Measurements from ENCODE around the gene NATD1. TPM values are rescaled to one million over a fixed set of nuclear protein-coding genes. Genes with fewer than 3 reads are reported as not detected.

Gene NATD1
- total and polyA plus RNA-seq, 9 of the 15 experiments (the other 6 are each of a cell fraction or from before 2014, with no cell fraction given): 0.24 to 5.4 (median 1.6) TPM

DNA sequence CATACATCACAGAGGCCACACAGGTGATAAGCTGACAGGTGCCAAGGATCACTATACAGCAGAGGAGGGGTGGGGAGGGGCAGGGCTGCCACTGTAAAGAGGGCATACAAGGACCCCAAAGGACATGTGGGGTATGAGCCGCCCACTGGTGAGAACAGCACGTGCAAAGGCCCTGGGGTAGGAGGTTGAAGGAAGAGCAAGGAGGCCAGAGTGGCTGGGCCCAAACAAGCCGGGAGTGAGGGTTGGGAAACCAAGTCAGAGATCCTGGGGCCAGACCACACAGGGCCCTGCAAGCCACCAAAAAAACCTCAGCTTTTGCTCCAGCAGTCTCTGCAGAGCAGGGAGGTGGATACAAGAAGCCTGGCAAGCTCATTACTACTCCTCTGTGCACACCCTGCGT lies 6.5 kb downstream of the NATD1 start (continued):
- TF ChIP-seq, protein P1, sequence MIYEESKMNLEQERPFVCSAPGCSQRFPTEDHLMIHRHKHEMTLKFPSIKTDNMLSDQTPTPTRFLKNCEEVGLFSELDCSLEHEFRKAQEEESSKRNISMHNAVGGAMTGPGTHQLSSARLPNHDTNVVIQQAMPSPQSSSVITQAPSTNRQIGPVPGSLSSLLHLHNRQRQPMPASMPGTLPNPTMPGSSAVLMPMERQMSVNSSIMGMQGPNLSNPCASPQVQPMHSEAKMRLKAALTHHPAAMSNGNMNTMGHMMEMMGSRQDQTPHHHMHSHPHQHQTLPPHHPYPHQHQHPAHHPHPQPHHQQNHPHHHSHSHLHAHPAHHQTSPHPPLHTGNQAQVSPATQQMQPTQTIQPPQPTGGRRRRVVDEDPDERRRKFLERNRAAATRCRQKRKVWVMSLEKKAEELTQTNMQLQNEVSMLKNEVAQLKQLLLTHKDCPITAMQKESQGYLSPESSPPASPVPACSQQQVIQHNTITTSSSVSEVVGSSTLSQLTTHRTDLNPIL (CRISPR knock-in tag; IDR thresholded peaks at IDR 0.05): no peak
- TF ChIP-seq WHSC1 (IDR thresholded peaks at IDR 0.05; ENCODE audit: low read length) (no peak), FOXJ3 (CRISPR knock-in tag; IDR thresholded peaks at IDR 0.05) (no peak)

DNA sequence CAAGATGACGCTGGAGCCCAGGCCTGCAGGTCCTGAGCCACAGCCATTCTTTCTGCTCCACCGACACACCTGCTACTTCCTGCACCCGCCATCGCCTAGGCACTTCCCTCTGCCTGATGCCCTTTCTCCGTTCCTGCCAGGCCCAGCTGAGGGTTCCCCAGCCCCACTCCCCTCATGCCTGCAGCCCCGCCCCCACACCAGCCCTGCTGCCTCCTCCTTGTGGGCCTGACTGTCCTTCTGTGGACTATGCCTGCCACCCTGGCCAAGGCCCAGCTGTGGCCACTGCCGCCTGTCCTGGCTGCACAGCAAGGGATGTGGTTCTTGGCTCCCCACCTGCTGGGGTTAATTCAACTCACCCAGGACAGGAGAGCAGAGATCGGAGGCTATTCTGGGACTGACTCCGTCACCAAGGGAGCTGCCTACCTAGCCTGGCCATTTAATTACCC lies 7.5 kb downstream of the NATD1 start:
- ChIA-PET POLR2A (no interaction called here), CTCF (ENCODE audit: low intra/inter-chr PET ratio) (no interaction called here)
- 90% methylated on average over 4 of the region's 9 CpGs for WGBS (ENCODE audit: insufficient coverage, low coverage, missing lambda C conversion rate)
- FAIRE-seq: no peak
- Histone ChIP-seq H3K36me3 (ENCODE audit: control insufficient read depth, insufficient read depth, low read length) (no peaks in the 10 kb centered on the region), H4K20me1 (replicated peaks; ENCODE audit: control insufficient read depth, insufficient read depth, low read length) (peaks cover 10% of the 10 kb centered on the region), H3K4me1 (replicated peaks in 1 of 2; ENCODE audit: control insufficient read depth in 2 of 2, insufficient read depth in 2 of 2, low read length in 2 of 2) (peaks cover 0 to 3% of the 10 kb centered on the region in 2 experiments; a peak in 2 of 5 replicates), H2AFZ (ENCODE audit: low read depth, low read length) (no peak overlapping the region), H3K9me3 (replicated peaks; ENCODE audit: control insufficient read depth, insufficient read depth, low read depth, low read length) (no peaks in the 10 kb centered on the region), H3K4me2 (ENCODE audit: insufficient read depth, low read length) (no peak overlapping the region), H3K9me1 (ENCODE audit: control insufficient read depth, insufficient read depth, low read length) (peaks cover 4% of the 10 kb centered on the region), H3K9ac (ENCODE audit: insufficient read depth in 1 of 2, low read depth in 2 of 2, low read length in 2 of 2) (peak overlapping the region in 1 of 2 experiments; percentile 28; a peak in 1 of 4 replicates), H3K79me2 (ENCODE audit: control insufficient read depth, insufficient read depth, low read length) (no peaks in the 10 kb centered on the region), H3K27me3 (ENCODE audit: control insufficient read depth in 2 of 2, insufficient read depth in 2 of 2, low read length in 2 of 2) (no peaks in the 10 kb centered on the region), H3K4me3 (no peak overlapping the region), H3K27ac (ENCODE audit: extremely low read depth, low read depth, low read length) (no peak overlapping the region)
- DNase-seq (ENCODE audit: extremely low read depth in 1 of 4, low spot score in 3 of 4): no peak
- ATAC-seq: no peak
- in situ Hi-C loops (cut with MboI) (no loop called here), intact Hi-C loops (cut with micrococcal nuclease) (no loop called here)
- TF ChIP-seq ZNF695 (CRISPR knock-in tag; IDR thresholded peaks at IDR 0.05) (no peak), POLR2G (IDR thresholded peaks at IDR 0.05; ENCODE audit: low read depth, low read length) (0 out of 2 replicates have a peak, but pooled peaks have one; percentile 38), KLF6 (CRISPR knock-in tag; IDR thresholded peaks at IDR 0.05; ENCODE audit: borderline replicate concordance) (no peak), MED1 (CRISPR knock-in tag; IDR thresholded peaks at IDR 0.05; ENCODE audit: borderline replicate concordance) (no peak), CAMTA2 (CRISPR knock-in tag; conservative IDR thresholded peaks at IDR 0.05) (no peak)
- TF ChIP-seq, protein P2, sequence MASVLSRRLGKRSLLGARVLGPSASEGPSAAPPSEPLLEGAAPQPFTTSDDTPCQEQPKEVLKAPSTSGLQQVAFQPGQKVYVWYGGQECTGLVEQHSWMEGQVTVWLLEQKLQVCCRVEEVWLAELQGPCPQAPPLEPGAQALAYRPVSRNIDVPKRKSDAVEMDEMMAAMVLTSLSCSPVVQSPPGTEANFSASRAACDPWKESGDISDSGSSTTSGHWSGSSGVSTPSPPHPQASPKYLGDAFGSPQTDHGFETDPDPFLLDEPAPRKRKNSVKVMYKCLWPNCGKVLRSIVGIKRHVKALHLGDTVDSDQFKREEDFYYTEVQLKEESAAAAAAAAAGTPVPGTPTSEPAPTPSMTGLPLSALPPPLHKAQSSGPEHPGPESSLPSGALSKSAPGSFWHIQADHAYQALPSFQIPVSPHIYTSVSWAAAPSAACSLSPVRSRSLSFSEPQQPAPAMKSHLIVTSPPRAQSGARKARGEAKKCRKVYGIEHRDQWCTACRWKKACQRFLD (CRISPR knock-in tag; IDR thresholded peaks at IDR 0.05): no peak
- BruUV-seq (replicated peaks): no TSS peak

Measured in K562 (cell line).